ENCODE data around the gene HES6. TPM values are rescaled to one million over a fixed set of nuclear protein-coding genes. Genes with fewer than 3 reads are reported as not detected.

The HES6 gene
- total and polyA plus RNA-seq, 7 donors: 4.1 to 54.5 (median 13.1) TPM

GRCh38 chr2:238256594-238257104 lies 16.8 kb upstream of the HES6 start:
- Histone ChIP-seq H3K36me3 (ENCODE audit: insufficient read depth in 1 of 2, low read depth in 1 of 2) (peaks cover 8 to 99% of the 10 kb centered on the region in 2 donors), H3K4me3 (no peak overlapping the region), H3K4me1 (peaks cover 16% of the 10 kb centered on the region), H3K27me3 (ENCODE audit: insufficient read depth in 3 of 3, low read length in 2 of 3) (no peaks in the 10 kb centered on the region), H3K27ac (no peak overlapping the region), H3K9me3 (no peaks in the 10 kb centered on the region)
- TF ChIP-seq, protein P1, sequence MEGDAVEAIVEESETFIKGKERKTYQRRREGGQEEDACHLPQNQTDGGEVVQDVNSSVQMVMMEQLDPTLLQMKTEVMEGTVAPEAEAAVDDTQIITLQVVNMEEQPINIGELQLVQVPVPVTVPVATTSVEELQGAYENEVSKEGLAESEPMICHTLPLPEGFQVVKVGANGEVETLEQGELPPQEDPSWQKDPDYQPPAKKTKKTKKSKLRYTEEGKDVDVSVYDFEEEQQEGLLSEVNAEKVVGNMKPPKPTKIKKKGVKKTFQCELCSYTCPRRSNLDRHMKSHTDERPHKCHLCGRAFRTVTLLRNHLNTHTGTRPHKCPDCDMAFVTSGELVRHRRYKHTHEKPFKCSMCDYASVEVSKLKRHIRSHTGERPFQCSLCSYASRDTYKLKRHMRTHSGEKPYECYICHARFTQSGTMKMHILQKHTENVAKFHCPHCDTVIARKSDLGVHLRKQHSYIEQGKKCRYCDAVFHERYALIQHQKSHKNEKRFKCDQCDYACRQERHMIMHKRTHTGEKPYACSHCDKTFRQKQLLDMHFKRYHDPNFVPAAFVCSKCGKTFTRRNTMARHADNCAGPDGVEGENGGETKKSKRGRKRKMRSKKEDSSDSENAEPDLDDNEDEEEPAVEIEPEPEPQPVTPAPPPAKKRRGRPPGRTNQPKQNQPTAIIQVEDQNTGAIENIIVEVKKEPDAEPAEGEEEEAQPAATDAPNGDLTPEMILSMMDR (IDR thresholded peaks at IDR 0.05): peak; percentile 80
- intact Hi-C loops (cut with DNase I): no loop called here
- WGBS, 3 donors: 62 to 72% (median 67%) methylated on average over 18 of the region's 18 CpGs
- peak; percentile 79 to 89 for DNase-seq
- ATAC-seq: peak; percentile 82 to 92 (median 88)

GRCh38 chr2:238256111-238256510 lies 16.3 kb upstream of the HES6 start:
- H3K9me3 ChIP-seq: no peaks in the 10 kb centered on the region
- no peak for DNase-seq
- no peak for ATAC-seq
- 83 to 91% (median 86%) methylated on average over 6 of the region's 6 CpGs for WGBS, 3 donors
- no peak overlapping the region for H3K27ac ChIP-seq
- TF ChIP-seq, protein P1 (IDR thresholded peaks at IDR 0.05): no peak
- H3K4me1 ChIP-seq: peaks cover 16% of the 10 kb centered on the region
- H3K27me3 ChIP-seq (ENCODE audit: insufficient read depth in 3 of 3, low read length in 2 of 3): no peaks in the 10 kb centered on the region
- intact Hi-C loops (cut with DNase I): no loop called here
- peaks cover 8 to 99% of the 10 kb centered on the region in 2 donors for H3K36me3 ChIP-seq (ENCODE audit: insufficient read depth in 1 of 2, low read depth in 1 of 2)
- H3K4me3 ChIP-seq: no peak overlapping the region

- WGBS, 3 donors: 72 to 80% (median 72%) methylated on average over 8 of the region's 8 CpGs
- no peaks in the 10 kb centered on the region for H3K27me3 ChIP-seq (ENCODE audit: insufficient read depth in 3 of 3, low read length in 2 of 3)
- H3K4me1 ChIP-seq: peaks cover 15% of the 10 kb centered on the region
- intact Hi-C loops (cut with DNase I): no loop called here
- H3K4me3 ChIP-seq: no peak overlapping the region
- H3K9me3 ChIP-seq: no peaks in the 10 kb centered on the region
- H3K36me3 ChIP-seq (ENCODE audit: insufficient read depth in 1 of 2, low read depth in 1 of 2): peaks cover 11 to 99% of the 10 kb centered on the region in 2 donors
- ATAC-seq (no peak), DNase-seq (peak; percentile 4 to 19)
- no peak overlapping the region for H3K27ac ChIP-seq
- TF ChIP-seq, protein P1 (IDR thresholded peaks at IDR 0.05): no peak
Measured at GRCh38 chr2:238255636-238256035, 15.8 kb upstream of the HES6 start.

GRCh38 chr2:238255151-238255551 lies 15.3 kb upstream of the HES6 start:
- H3K36me3 ChIP-seq (ENCODE audit: insufficient read depth in 1 of 2, low read depth in 1 of 2): peaks cover 11 to 100% of the 10 kb centered on the region in 2 donors
- 41 to 59% (median 55%) methylated on average over 6 of the region's 6 CpGs for WGBS, 3 donors
- no peak overlapping the region for H3K4me3 ChIP-seq
- no peak for ATAC-seq
- H3K4me1 ChIP-seq: peaks cover 11% of the 10 kb centered on the region
- TF ChIP-seq, protein P1 (IDR thresholded peaks at IDR 0.05): no peak
- H3K9me3 ChIP-seq: no peaks in the 10 kb centered on the region
- no peak overlapping the region for H3K27ac ChIP-seq
- peak in 1 of 2 donors; percentile 35 for DNase-seq
- no peaks in the 10 kb centered on the region for H3K27me3 ChIP-seq (ENCODE audit: insufficient read depth in 3 of 3, low read length in 2 of 3)
- intact Hi-C loops (cut with DNase I): no loop called here
